ENCODE results near the gene RPP25L.

The RPP25L gene

DNA sequence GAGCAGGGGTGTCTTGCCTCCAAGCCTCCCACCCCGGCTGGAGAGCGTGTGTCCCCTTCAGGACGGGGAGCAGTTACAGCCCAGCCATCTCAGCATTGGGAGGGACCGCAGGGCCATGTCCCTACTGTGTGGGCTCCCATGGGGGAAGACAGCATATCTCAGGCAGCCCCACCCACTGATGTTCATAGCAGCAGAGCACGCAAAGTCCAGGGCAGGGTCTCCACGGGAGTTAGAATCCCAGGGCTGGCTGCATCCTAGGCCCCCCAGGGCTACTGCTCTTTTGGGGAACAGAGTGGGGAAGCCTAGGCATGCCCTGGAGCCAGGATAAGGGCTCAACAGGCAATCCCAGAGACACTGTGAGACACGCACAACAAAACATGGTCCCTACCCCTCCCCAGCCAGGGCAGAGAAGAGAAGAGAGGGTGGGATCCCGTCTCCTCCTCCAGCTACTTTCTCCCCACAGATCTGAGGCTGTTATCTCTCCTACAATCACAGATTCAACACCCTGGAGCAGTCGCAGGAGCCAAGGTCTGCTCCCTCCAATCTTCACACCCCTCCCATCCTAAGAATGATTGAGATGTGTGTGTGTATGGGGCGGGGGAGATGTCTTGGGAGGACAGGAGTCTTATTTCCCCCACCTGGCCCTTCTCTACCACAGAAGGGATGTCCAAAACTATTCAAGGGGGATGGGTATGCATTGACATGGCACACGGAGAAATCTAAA lies 25.8 kb downstream of the RPP25L start:
- DNase-seq (ENCODE audit: low read depth): no peak

- DNase-seq (ENCODE audit: low read depth): no peak
Measured at GRCh38 chr9:34584970-34585369, 26.9 kb downstream of the RPP25L start.

GRCh38 chr9:34582787-34583186 lies 29.1 kb downstream of the RPP25L start:
- no peak for DNase-seq (ENCODE audit: low read depth)

DNA sequence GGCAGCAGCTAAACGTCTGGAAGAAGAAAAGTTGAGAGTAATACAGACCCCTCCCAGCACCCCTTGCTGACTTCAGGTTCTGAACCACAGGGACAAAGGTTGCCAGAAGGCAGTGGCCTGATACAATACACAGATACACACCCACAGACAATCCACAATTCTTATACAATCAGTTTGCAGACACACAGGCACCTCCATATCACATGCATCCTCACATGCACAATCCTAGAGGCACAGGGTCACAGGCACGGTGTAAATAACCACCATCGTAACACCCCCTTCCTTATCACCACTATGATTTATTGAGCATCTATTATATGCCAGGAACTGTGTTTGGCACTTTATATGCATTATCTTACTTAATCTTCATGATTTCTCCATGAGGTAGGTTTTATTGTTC lies 30.6 kb downstream of the RPP25L start:
- no peak for DNase-seq (ENCODE audit: low read depth)

DNA sequence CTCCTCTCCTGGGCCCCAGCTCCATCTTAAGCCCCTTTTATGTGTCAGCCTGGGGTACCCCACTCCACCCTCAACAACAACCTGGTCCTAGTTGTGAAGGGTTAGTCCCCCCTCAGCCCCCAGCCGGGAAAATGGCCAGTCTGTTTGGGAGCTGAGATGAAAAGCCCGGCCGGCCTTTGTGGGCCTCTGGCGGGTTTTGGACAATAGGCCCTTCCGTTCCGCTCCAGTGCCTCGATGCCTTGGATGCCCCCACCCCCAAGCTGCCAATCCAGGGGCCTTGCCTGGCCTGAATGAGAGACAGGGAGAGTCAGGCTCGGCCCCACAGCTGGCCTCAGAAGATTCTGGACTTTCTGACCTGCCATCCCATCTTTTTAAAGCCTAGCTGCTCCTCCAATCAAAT lies 31.5 kb downstream of the RPP25L start:
- no peak for DNase-seq (ENCODE audit: low read depth)

GRCh38 chr9:34579808-34580163 lies 32.1 kb downstream of the RPP25L start:
- no peak for DNase-seq (ENCODE audit: low read depth)

DNA sequence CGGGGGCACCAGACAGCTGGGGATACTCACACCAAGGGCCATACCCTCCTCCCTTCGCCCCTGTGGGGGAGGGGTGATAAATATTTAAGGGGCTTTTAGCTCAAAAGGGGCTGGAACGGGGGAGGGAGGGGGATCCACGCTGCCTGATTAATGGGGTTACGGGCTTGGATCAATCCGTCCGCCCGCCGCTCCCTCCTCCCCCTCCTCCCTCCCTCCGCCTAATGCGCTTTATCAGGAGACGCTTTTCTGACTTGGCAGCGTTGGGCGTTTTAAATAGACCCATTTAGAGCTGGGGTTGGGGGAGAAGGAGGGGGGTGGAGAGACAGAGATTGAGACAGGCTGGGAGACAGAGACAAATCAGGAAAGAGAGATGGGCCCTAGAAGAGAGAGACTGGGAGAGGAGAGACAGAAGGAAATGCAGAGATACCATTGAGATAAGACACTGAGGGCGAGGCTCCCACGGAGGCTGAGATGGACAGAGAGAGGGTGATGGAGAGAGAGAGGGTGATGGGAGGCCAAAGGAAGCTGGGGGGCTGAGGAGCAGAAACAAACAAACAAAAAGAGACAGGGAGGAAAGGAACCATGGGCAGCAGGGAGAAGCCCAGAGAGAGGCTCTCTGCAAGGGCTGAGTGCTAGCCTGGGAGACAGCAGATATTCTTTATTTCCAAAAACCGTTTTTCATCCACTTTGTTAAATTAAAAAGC lies 32.6 kb downstream of the RPP25L start:
- DNase-seq (ENCODE audit: low read depth): no peak

- DNase-seq (ENCODE audit: low read depth): no peak
Measured at GRCh38 chr9:34578241-34579103, 33.4 kb downstream of the RPP25L start.

- no peak for DNase-seq (ENCODE audit: low read depth)
Measured at GRCh38 chr9:34577400-34578240, 34.3 kb downstream of the RPP25L start.

DNA sequence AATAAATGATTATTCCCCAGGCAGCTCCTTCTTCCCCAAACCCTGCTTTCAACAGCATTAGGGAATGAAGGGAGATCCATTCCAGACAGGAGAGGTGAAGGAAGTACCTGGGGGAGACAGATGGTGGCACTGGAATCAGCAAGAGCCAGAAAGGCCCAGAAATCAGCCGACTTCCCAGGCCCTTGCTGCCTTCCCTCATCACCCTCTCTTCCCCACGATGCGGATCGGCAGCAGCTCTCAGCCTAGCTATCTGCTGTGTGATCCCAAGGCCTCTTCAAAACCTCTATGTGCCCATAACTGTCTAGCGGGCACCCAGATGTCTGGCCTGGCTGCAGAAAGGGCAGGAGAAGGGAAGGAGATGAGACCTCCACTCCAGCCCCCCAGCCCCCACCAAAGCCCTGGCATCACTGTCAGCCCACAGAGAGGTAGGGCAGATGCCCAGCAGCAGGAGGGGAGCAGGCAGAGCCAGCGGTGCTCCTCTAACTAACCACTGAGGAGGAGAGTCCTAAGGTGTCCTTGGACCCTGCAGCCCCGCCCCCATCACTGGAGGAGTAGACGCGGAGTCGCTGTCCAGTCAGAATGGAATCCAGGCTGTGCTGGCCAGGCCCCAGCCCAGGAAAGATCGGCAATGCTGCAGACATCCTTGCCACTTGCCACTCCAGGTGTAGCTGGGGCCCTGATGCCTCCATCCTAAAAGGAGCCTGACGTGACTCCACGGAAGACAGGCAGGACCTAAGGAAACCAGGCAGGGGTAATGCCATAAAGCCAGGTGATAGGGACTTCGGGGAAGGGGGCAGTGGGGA lies 35.1 kb downstream of the RPP25L start:
- DNase-seq (ENCODE audit: low read depth): no peak

DNA sequence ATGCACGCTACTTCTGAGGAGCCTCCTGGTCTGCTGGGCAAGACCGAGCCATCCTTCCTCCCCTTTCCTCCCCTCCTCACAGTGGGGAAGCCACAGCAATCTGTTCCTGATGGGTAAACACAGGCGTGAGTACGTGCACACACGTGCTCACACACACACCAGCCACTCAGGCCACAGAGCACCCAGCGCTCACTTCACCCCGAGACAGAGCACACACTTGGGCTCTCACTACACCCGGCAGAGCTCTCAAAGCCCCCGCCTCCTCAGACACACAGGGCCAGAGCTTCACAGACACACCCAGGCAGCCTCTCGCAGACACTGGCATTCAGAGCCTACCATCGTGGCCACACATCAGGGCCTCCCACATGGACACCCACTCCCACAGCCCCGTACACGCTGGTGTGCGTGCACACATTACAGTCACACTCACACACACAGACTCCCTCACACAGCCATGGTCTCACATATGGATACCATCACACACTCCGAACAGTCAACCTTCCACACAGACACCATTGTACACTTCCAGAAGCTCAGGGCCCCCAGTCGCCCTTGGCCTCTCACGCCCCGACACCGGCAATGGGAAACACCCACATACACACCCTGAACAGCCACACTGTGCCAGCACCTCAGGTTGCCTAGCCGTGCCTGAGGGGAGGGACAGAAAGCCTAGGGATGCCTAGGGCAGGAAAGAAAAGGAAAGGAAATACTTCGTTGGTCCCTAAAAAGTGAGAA lies 35.9 kb downstream of the RPP25L start:
- DNase-seq (ENCODE audit: low read depth): no peak

GRCh38 chr9:34575241-34575640 lies 36.7 kb downstream of the RPP25L start:
- no peak for DNase-seq (ENCODE audit: low read depth)

- no peak for DNase-seq (ENCODE audit: low read depth)
Measured at GRCh38 chr9:34574571-34574970, 37.3 kb downstream of the RPP25L start.

- no peak for DNase-seq (ENCODE audit: low read depth)
Measured at GRCh38 chr9:34573599-34574325, 38.1 kb downstream of the RPP25L start.

- DNase-seq (ENCODE audit: low read depth): no peak
Measured at GRCh38 chr9:34572628-34573027, 39.3 kb downstream of the RPP25L start.

GRCh38 chr9:34572092-34572491 lies 39.8 kb downstream of the RPP25L start:
- no peak for DNase-seq (ENCODE audit: low read depth)

- DNase-seq (ENCODE audit: low read depth): no peak
Measured at GRCh38 chr9:34571481-34571810, 40.5 kb downstream of the RPP25L start.

DNA sequence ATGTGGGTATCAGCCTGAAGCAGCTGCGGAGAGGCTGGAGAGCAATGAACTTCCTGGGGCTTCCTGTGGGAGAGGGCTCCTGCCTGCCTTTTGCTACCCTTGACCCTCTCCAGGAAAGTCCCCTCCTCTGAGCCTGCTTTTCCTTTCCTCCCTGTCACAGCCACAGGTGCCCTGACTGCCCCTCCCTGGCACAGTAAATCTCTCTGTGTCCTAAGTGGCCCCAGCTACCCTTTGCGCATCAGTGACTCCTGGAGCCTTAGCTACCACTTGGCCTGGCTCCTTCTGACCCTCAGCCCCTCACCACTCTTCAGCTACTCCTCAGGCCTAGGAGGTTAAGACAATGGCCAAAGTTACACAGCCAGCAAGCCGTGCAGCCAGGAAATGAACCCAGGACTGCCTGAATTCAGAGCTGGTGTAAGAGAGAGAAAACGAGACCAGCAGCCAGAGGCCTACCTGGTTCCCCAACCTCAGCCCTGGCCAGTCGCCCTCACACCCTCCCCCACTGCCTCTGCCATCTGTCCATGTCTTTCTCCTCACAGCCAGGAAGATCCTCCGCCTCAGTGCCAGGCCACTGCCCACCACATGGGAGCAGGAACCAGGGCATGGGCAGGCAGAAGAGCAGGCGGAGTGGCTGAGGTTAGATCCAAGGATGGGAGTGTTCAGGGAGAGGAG lies 41.0 kb downstream of the RPP25L start:
- no peak for DNase-seq (ENCODE audit: low read depth)

- no peak for DNase-seq (ENCODE audit: low read depth)
Measured at GRCh38 chr9:34570376-34570775, 41.5 kb downstream of the RPP25L start.

Measured in stimulated activated CD8-positive, alpha-beta memory T cell treated with anti-CD3 and anti-CD28 coated beads, Interleukin-12 subunit alpha, Interleukin-12 subunit beta, amount 100 ng/mL, for 4 hours (primary cell).